ENCODE results near the gene ANO6.
"Not testable (repeated sequence)": the region's sequence is repeated elsewhere in the genome, so short reads cannot be mapped to it uniquely, and the experiment has no call there.

ANO6 gene

GRCh38 chr12:45215419-45216229, at the start of gene ANO6:
Gene ANO6, plus strand, starts transcription at chr12:45216095. Its CDS starts 227 bp downstream, at chr12:45216322.
- DNase-seq (ENCODE audit: low spot score), result peak; percentile 81

GRCh38 chr12:45168976-45169375, 46.9 kb upstream of the ANO6 start:
- DNase-seq (ENCODE audit: low spot score), result no peak

- DNase-seq (ENCODE audit: low spot score), result peak; percentile 78
Observed at GRCh38 chr12:45170456-45171042, 45.3 kb upstream of the ANO6 start.

- DNase-seq (ENCODE audit: low spot score), result not testable (repeated sequence)
Observed at GRCh38 chr12:45173293-45173692, 42.6 kb upstream of the ANO6 start.

GRCh38 chr12:45174595-45174994, 41.3 kb upstream of the ANO6 start:
- DNase-seq (ENCODE audit: low spot score), result no peak

GRCh38 chr12:45178771-45179170, 37.1 kb upstream of the ANO6 start:
- no peak for DNase-seq (ENCODE audit: low spot score)

GRCh38 chr12:45182511-45182910, 33.4 kb upstream of the ANO6 start:
- no peak for DNase-seq (ENCODE audit: low spot score)

- DNase-seq (ENCODE audit: low spot score), result no peak
Observed at GRCh38 chr12:45183246-45183645, 32.6 kb upstream of the ANO6 start.

- no peak for DNase-seq (ENCODE audit: low spot score)
Observed at GRCh38 chr12:45184147-45184963, 31.5 kb upstream of the ANO6 start.

- no peak for DNase-seq (ENCODE audit: low spot score)
Observed at GRCh38 chr12:45186762-45187161, 29.1 kb upstream of the ANO6 start.

- DNase-seq (ENCODE audit: low spot score), result no peak
Observed at GRCh38 chr12:45189766-45190403, 26.0 kb upstream of the ANO6 start.

DNA sequence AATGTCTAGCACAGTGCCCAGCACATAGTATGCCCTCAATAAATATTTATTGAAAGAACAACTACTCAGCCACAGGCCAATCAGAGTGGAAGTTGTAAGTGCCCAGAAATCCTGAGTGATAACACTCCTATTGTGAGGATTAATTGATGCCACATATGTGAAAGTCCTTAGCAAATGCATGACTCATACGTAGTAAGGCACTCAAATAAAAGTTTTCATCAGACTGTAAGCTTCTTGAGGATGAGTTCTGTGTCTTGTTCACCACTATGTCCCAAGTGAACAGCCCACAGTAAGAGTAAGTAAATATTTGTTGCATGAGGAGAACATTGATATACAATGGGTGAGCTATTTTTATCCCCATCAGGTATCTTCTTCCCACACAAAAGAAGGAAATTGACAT, 24.7 kb upstream of the ANO6 start:
- DNase-seq (ENCODE audit: low spot score), result no peak

DNA sequence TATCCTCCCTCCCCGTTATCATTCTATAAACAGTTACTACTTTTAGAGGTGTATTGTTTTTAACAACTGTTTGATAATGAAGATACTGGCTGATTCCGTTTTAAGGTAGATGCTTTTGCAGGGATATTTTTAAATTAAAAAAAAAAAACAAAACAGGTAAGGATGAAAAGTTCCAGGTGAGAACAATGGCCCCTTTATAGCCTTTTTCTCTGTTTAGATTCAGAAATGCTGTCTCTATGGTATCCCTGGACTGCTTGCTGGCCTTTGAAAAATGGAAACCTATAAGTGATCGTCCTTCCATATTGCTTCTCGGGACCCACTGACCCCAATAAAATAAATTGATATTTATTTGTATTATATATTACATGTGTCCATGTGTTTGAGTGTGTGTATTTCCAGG, 23.2 kb upstream of the ANO6 start:
- DNase-seq (ENCODE audit: low spot score), result no peak

DNA sequence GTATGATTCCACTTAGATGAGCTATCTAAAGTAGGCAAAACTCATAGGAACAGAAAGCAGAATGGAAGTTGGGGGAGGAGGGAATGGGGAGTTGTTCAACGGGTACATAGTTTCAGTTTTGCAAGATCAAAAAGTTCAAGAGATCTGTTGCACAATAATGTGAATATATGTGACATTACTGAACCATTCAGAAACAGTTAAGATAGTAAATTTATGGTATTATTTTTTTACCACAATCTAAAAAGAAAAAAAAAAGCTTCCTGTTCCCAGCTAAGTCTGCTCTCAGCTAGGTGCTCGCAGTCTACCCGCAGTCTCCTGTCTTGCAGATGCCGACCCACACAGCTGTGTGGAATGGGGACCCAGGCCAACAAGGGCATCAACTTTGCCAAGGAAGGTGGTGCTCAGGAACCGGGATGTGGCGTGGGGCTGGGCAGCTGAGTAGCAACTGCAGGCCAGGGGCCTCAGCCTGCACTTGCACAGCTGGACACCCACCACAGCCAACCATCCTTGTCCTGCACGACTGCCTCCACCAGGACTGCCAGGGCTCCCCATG, 15.3 kb upstream of the ANO6 start:
- DNase-seq (ENCODE audit: low spot score), result no peak

GRCh38 chr12:45203767-45204166, 12.1 kb upstream of the ANO6 start:
- no peak for DNase-seq (ENCODE audit: low spot score)

- no peak for DNase-seq (ENCODE audit: low spot score)
Observed at GRCh38 chr12:45204757-45205156, 11.1 kb upstream of the ANO6 start.

DNA sequence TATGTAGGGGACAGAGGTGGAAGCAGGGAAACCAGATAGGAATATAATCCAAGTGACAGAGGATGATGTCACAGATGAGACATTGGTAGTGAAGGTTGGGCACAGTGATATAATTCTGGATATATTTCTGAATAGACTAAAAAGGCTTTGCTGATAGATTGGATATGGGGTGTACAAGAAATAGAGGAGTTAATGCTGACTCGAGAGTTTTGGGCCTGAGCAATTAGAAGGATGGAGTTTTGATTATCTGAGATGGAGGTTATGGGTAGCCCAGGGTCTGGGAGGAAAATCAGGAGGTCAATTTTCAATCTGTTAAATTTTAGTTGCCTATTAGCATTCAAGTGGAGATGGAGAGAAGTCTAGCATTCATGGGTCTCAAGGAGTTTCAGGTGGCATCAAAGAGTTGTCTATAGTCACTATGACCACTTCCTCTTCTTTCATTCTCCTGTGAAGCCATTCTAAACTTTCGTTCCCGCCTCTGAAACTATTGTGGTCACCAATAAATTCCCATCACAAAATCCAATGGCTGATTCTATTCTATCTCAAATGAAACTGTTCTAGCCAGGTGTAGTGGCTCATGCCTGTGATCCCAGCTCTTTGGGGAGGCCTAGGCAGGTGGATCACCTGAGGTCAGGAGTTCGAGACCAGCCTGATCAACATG, 10.6 kb upstream of the ANO6 start:
- DNase-seq (ENCODE audit: low spot score), result no peak

DNA sequence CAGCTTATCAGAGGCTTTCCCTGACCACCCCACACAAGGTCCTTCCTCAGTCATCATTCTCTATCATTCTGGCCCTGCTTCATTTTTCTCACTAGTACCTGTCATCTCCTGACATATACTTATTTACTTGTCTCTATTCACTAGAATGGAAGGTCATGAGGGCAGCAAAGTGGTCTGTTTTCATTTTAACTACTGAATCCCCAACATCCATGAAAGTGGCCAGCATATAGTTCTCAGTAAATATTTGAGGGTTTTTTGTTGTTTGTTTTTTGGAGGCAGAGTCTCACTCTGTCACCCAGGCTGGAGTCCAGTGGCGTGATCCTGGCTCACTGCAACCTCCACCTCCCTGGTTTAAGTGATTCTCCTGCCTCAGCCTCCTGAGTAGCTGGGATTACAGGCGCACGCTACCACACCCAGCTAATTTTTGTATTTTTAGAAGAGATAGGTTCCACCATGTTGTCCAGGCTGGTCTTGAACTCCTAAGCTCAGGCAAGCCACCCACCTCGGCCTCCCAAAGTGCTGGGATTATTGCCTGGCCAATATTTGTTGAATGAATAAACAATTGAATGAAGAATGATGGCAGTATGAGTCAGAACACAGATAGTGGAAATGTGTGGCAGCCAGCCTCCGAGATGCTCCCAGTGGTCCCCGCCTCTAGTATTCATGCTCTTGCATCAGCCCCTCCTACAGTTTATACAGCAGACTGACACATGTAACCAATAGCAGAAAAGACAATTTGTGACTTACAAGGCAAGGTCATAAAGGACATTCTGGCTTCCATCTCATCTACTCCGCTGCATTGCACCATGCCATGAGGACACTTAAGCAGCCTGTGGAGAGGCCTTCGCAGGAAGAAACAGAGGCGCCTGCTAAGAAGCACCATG, 7.0 kb upstream of the ANO6 start:
- DNase-seq (ENCODE audit: low spot score), result no peak

DNA sequence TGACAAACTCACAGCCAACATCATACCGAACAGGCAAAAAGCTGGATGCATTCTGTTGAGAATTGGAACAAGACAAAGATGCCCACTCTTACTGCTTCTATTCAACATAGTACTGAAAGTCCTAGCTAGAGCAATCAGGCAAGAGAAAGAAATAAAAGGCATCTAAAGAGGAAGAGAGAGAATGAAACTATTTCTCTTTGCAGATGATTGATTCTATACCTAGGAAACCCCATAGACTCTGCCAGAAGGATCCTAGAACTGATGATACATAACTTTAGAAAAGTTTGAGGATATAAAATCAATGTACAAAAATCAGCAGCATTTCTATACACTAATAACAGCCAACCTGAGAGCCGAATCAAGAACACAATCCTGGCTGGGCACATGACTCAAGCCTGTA, 6.1 kb upstream of the ANO6 start:
- no peak for DNase-seq (ENCODE audit: low spot score)

DNA sequence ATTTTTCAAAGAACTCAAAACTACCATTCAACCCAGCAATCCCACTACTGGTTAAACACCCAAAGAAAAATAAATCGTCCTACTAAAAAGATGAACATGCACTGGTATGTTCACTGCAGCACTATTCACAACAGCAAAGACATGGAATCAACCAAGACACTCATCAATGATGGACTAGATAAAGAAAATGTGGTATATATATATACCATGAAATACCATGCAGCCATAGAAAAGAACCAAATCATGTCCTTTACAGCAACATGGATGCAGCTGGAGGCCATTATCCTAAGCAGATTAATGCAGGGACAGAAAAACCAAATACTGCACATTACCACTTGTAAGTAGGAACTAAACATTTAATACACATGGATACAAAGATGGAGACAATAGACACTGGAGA, 3.8 kb upstream of the ANO6 start:
- no peak for DNase-seq (ENCODE audit: low spot score)

DNA sequence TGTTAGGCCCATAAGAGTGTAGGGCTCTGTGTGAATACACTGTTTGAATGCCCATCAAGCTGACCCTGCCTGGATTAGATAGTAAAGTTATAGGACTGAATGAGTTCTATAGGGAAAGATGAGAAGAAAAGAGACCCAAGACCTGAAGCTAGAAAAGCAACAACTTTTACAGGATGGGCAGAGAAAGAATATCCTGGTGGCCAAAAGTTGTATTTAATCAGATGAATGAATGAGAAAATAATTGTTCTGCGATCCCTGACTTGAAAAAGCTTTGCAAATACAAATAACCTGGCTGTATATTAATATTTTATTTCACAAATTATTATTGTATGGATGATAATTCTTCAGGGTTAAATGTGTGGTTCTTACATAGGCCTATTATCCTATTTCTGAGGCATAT, 2.8 kb upstream of the ANO6 start:
- DNase-seq (ENCODE audit: low spot score), result no peak
